Spleen (tissue), 11 donors: ENCODE data around the gene RPS19BP1. TPM values are rescaled to one million over a fixed set of nuclear protein-coding genes. Genes with fewer than 3 reads are reported as not detected.

Experiments used
- DNase-seq: peaks from one replicate; pipeline ENCODE4 v3.0.0-alpha.2; 2020
- H3K27ac ChIP-seq, 8 donors: fragments of 200-600 bp; sonication (generic) in 7 of 8; 1 replicate in 4 of 8; 2 replicates in 4 of 8; pipeline versions ENCODE4 v1.5.0 to v1.8.0; 2016 to 2021; ENCODE audit warnings: inconsistent platforms in 4 of 8, mild to moderate bottlenecking in 4 of 8, moderate library complexity in 1 of 8
- H3K27me3 ChIP-seq, 7 donors: fragments of 200-600 bp; sonication (generic) in 6 of 7; replicated peaks in 1 of 7; 1 replicate in 4 of 7; 2 replicates in 3 of 7; pipeline versions ENCODE4 v1.5.0 to v1.8.0; 2016 to 2021; ENCODE audit warnings: inconsistent platforms in 3 of 7, mild to moderate bottlenecking in 1 of 7
- H3K36me3 ChIP-seq, 6 donors: fragments of 200-600 bp; sonication (generic) in 5 of 6; 1 replicate in 4 of 6; 2 replicates in 2 of 6; pipeline versions ENCODE4 v1.5.0 to v1.8.0; 2016 to 2021; ENCODE audit warnings: inconsistent platforms in 2 of 6
- H3K4me1 ChIP-seq, 6 donors: fragments of 200-600 bp; sonication (generic) in 5 of 6; 1 replicate in 3 of 6; 2 replicates in 3 of 6; pipeline versions ENCODE4 v1.5.0 to v1.8.0; 2016 to 2021; ENCODE audit warnings: inconsistent platforms in 3 of 6
- H3K4me3 ChIP-seq, 8 donors: fragments of 200-600 bp; sonication (generic) in 7 of 8; 1 replicate in 4 of 8; 2 replicates in 4 of 8; pipeline versions ENCODE4 v1.5.0 to v1.8.0; 2016 to 2021; ENCODE audit warnings: inconsistent platforms in 4 of 8, mild to moderate bottlenecking in 4 of 8, moderate library complexity in 2 of 8
- H3K9me3 ChIP-seq, 8 donors: fragments of 200-600 bp; sonication (generic) in 7 of 8; 1 replicate in 4 of 8; 2 replicates in 4 of 8; pipeline versions ENCODE4 v1.5.0 to v1.8.0; 2016 to 2021; ENCODE audit warnings: inconsistent platforms in 4 of 8
- CTCF ChIP-seq, 11 experiments: fragments of 200-600 bp in 7 of 11; fragments of 450-650 bp in 4 of 11; sonication (generic) in 4 of 11; IDR thresholded peaks in 8 of 11; conservative IDR thresholded peaks in 3 of 11; 1 replicate in 7 of 11; 2 replicates in 4 of 11; pipeline versions ENCODE4 v1.4.0 to v1.8.0; 2016 to 2021; ENCODE audit warnings: antibody characterized with exemption in 11 of 11, inconsistent platforms in 4 of 11, mild to moderate bottlenecking in 1 of 11
- POLR2A ChIP-seq, 3 donors: fragments of 450-650 bp; IDR thresholded peaks; one replicate each; pipeline ENCODE4 v1.5.1; 2017; ENCODE audit warnings: antibody characterized with exemption in 3 of 3, mild to moderate bottlenecking in 1 of 3
- POLR2AphosphoS5 ChIP-seq, 3 donors: sonication (generic); formaldehyde crosslinking; IDR thresholded peaks; one replicate each; pipeline ENCODE4 v1.5.1; 2017; ENCODE audit warnings: antibody characterized with exemption in 3 of 3
- WGBS, 5 donors: extraction: QIAGEN DNeasy Blood & Tissue Kit in 3 of 5; methylation state at CpG; one replicate each; pipeline versions ENCODE4 v1.1.5 to v1.1.7; 2013 to 2018; 5-methylcytosine and 5-hydroxymethylcytosine counted together
- intact Hi-C: fragments of 100-400 bp; cut with DNase I; formaldehyde crosslinking; loops from one replicate; pipeline ENCODE4 v1.15.0; 2023; ENCODE audit warnings: low total_unique reads
- polyA plus RNA-seq, 3 donors: library from polyadenylated mRNA; stranded (reverse); fragments of 200-250 nt; gene quantifications; one replicate each; pipeline ENCODE4 v1.2.1, GENCODE V29; 2013
- total RNA-seq, 7 donors: library from RNA; depleted of rRNA in 3 of 7; stranded (reverse); fragments of >200 nt in 3 of 7; fragmentation: NEBNext Ultra II Directional in 4 of 7; extraction: Animal tissue kit (Norgen Biotek cat#: 25700) in 4 of 7; gene quantifications; one replicate each; pipeline versions ENCODE4 v1.1.0 to v1.2.1, GENCODE V29; 2016 to 2021
- donor health status: healthy with polysubstance abuse.
- donor health status: DM: no; HTN: no; CAD: no; lungs with moderate emphysema.
- donor health status: DM: no; HTN: no; CAD: no.
- donor health status: Bipolar disorder and iron deficiency.
- donor health status: healthy.
- donor health status: DM: no; HTN: no; CAD: no.
- donor health status: DM: yes; HTN: yes; CAD: no.

The RPS19BP1 gene
- total and polyA plus RNA-seq, 10 donors: 55.8 to 210 (median 96.6) TPM

GRCh38 chr22:39534591-39535356 lies 2.2 kb upstream of the RPS19BP1 start:
- peak; percentile 75 to 97 (median 95) for TF ChIP-seq CTCF (IDR thresholded peaks at IDR 0.05 in 8 of 11, conservative IDR thresholded peaks at IDR 0.05 in 3 of 11)
- TF ChIP-seq POLR2AphosphoS5 (IDR thresholded peaks at IDR 0.05): peak in 2 of 3 donors; percentile 44 to 65
- TF ChIP-seq POLR2A (IDR thresholded peaks at IDR 0.05): no peak
- 9 to 23% (median 12%) methylated on average over 17 to 41 of the region's 41 CpGs for WGBS, 5 donors
- Histone ChIP-seq H3K9me3 (no peaks in the 10 kb centered on the region), H3K4me1 (peaks cover 27 to 52% (median 43%) of the 10 kb centered on the region in 6 donors), H3K27me3 (no peaks in the 10 kb centered on the region), H3K4me3 (peak overlapping the region in 1 of 8 donors; percentile 36), H3K36me3 (peaks cover 0 to 17% (median 6%) of the 10 kb centered on the region in 6 donors), H3K27ac (peak overlapping the region in 2 of 8 donors; percentile 52 to 97)
- intact Hi-C loops: loop anchor here (5.0 kb wide), 2 partner anchors 503 to 813 kb away; partner anchors contain the start of gene ADSL
- peak; percentile 95 for DNase-seq

- intact Hi-C loops: loop anchor here (5.0 kb wide), 1 partner anchor 813 kb away; the partner anchor contains the start of gene ADSL
- Histone ChIP-seq H3K27ac (peak overlapping the region in 2 of 8 donors; percentile 52 to 97), H3K9me3 (no peaks in the 10 kb centered on the region), H3K4me1 (peaks cover 34 to 58% (median 50%) of the 10 kb centered on the region in 6 donors), H3K27me3 (no peaks in the 10 kb centered on the region), H3K4me3 (no peak overlapping the region), H3K36me3 (peaks cover 0 to 24% (median 11%) of the 10 kb centered on the region in 6 donors)
- TF ChIP-seq POLR2A (IDR thresholded peaks at IDR 0.05) (no peak), POLR2AphosphoS5 (IDR thresholded peaks at IDR 0.05) (no peak), CTCF (IDR thresholded peaks at IDR 0.05 in 8 of 11, conservative IDR thresholded peaks at IDR 0.05 in 3 of 11) (no peak)
- 81 to 89% (median 83%) methylated on average over 12 of the region's 12 CpGs for WGBS, 5 donors
- DNase-seq: peak; percentile 80
These were observed 1.6 kb upstream of the RPS19BP1 start for GRCh38 chr22:39534092-39534506.

GRCh38 chr22:39530692-39531331 lies 1.7 kb downstream of the RPS19BP1 start:
- no peak for DNase-seq
- Histone ChIP-seq H3K9me3 (no peaks in the 10 kb centered on the region), H3K4me1 (peaks cover 63 to 91% (median 83%) of the 10 kb centered on the region in 6 donors), H3K36me3 (peaks cover 0 to 52% (median 16%) of the 10 kb centered on the region in 6 donors), H3K4me3 (peak overlapping the region in 4 of 8 donors; percentile 65 to 87 (median 76)), H3K27ac (peak overlapping the region in 3 of 8 donors; percentile 92 to 99 (median 97)), H3K27me3 (no peaks in the 10 kb centered on the region)
- 38 to 54% (median 45%) methylated on average over 9 of the region's 9 CpGs for WGBS, 5 donors
- TF ChIP-seq CTCF (IDR thresholded peaks at IDR 0.05 in 8 of 11, conservative IDR thresholded peaks at IDR 0.05 in 3 of 11) (peak in 3 of 11 experiments; percentile 24 to 27 (median 24)), POLR2AphosphoS5 (IDR thresholded peaks at IDR 0.05) (no peak)
- intact Hi-C loops: loop anchor here (5.0 kb wide), 1 partner anchor 816 kb away; the partner anchor contains the start of gene ADSL
